ENCODE measurements around the gene RANBP17. TPM values are rescaled to one million over a fixed set of nuclear protein-coding genes. Genes with fewer than 3 reads are reported as not detected.
A peak's percentile ranks its signal among the peaks of the same experiment; 100 is the strongest.
"Not testable (repeated sequence)": the region's sequence is repeated elsewhere in the genome, so short reads cannot be mapped to it uniquely, and the experiment has no call there.

RANBP17 gene
- total RNA-seq, 1 donor from 2014 or later = 6.8 TPM

- FAIRE-seq (no peak), DNase-seq (ENCODE audit: low read depth) (peak; percentile 74)
- no peak overlapping the region for H3K4me3 ChIP-seq (ENCODE audit: low read depth, low read length)
- no peaks in the 10 kb centered on the region for H3K27me3 ChIP-seq (ENCODE audit: control insufficient read depth, insufficient read depth, low read length)
- TF ChIP-seq CTCF (IDR thresholded peaks at IDR 0.05; ENCODE audit: insufficient read depth, low read length, severe bottlenecking) = no peak
- H3K36me3 ChIP-seq (ENCODE audit: control insufficient read depth, insufficient read depth, low read length) = no peaks in the 10 kb centered on the region
Observed at GRCh38 chr5:170945275-170945674, 83.5 kb downstream of the RANBP17 start.

GRCh38 chr5:170960567-170960966, 98.7 kb downstream of the RANBP17 start:
- DNase-seq (ENCODE audit: low read depth) (no peak), FAIRE-seq (no peak)
- TF ChIP-seq CTCF (IDR thresholded peaks at IDR 0.05; ENCODE audit: insufficient read depth, low read length, severe bottlenecking) = no peak

GRCh38 chr5:170963521-170963920, 101.7 kb downstream of the RANBP17 start:
- no peaks in the 10 kb centered on the region for H3K27me3 ChIP-seq (ENCODE audit: control insufficient read depth, insufficient read depth, low read length)
- FAIRE-seq (peak; percentile 32), DNase-seq (ENCODE audit: low read depth) (no peak)
- H3K36me3 ChIP-seq (ENCODE audit: control insufficient read depth, insufficient read depth, low read length) = no peaks in the 10 kb centered on the region
- H3K4me3 ChIP-seq (ENCODE audit: low read depth, low read length) = no peak overlapping the region
- no peak for TF ChIP-seq CTCF (IDR thresholded peaks at IDR 0.05; ENCODE audit: insufficient read depth, low read length, severe bottlenecking)

More at GRCh38 chr5:170960567-170960966, 98.7 kb downstream of the RANBP17 start:
- no peak overlapping the region for H3K4me3 ChIP-seq (ENCODE audit: low read depth, low read length)
- H3K36me3 ChIP-seq (ENCODE audit: control insufficient read depth, insufficient read depth, low read length) = no peaks in the 10 kb centered on the region
- H3K27me3 ChIP-seq (ENCODE audit: control insufficient read depth, insufficient read depth, low read length) = no peaks in the 10 kb centered on the region

- DNase-seq (ENCODE audit: low read depth) (no peak), FAIRE-seq (no peak)
- Histone ChIP-seq H3K27me3 (ENCODE audit: control insufficient read depth, insufficient read depth, low read length) (no peaks in the 10 kb centered on the region), H3K36me3 (ENCODE audit: control insufficient read depth, insufficient read depth, low read length) (no peaks in the 10 kb centered on the region), H3K4me3 (ENCODE audit: low read depth, low read length) (no peak overlapping the region)
- no peak for TF ChIP-seq CTCF (IDR thresholded peaks at IDR 0.05; ENCODE audit: insufficient read depth, low read length, severe bottlenecking)
Observed at GRCh38 chr5:170974461-170974860, 112.6 kb downstream of the RANBP17 start.

GRCh38 chr5:170980261-170980660, 118.4 kb downstream of the RANBP17 start:
- H3K27me3 ChIP-seq (ENCODE audit: control insufficient read depth, insufficient read depth, low read length); H3K4me3 ChIP-seq (ENCODE audit: low read depth, low read length); DNase-seq (ENCODE audit: low read depth); FAIRE-seq; H3K36me3 ChIP-seq (ENCODE audit: control insufficient read depth, insufficient read depth, low read length): not testable (repeated sequence)

GRCh38 chr5:170985486-170985885, 123.7 kb downstream of the RANBP17 start:
- no peaks in the 10 kb centered on the region for H3K27me3 ChIP-seq (ENCODE audit: control insufficient read depth, insufficient read depth, low read length)
- FAIRE-seq (no peak), DNase-seq (ENCODE audit: low read depth) (peak; percentile 22)
- no peak overlapping the region for H3K4me3 ChIP-seq (ENCODE audit: low read depth, low read length)
- TF ChIP-seq CTCF (IDR thresholded peaks at IDR 0.05; ENCODE audit: insufficient read depth, low read length, severe bottlenecking) = no peak
- no peaks in the 10 kb centered on the region for H3K36me3 ChIP-seq (ENCODE audit: control insufficient read depth, insufficient read depth, low read length)
